Panc1 (cell line): ENCODE results near the gene SARDH. TPM values are rescaled to one million over a fixed set of nuclear protein-coding genes. Genes with fewer than 3 reads are reported as not detected.

Experiments used
- ATAC-seq: fragments of 200-7000 bp; cut with Tn5 transposase; 2 replicates; pipeline ENCODE4 v1.9.1; 2020; ENCODE audit warnings: mild to moderate bottlenecking, moderate library complexity
- BruUV-seq: library from RNA; stranded (reverse); fragments of 400-500 nt; replicated peaks from 2 replicates; lab custom pipeline; 2021; lab: Mats Ljungman, UMichigan
- CTCF ChIA-PET: fragments of 300-600 bp; sonication (Branson Sonifier 250); formaldehyde crosslinking; loops from one replicate; lab custom pipeline; 2022; ENCODE audit warnings: antibody characterized with exemption; lab: Charles Lee
- POLR2A ChIA-PET: fragments of 300-600 bp; sonication (Branson Sonifier 250); formaldehyde crosslinking; loops from one replicate; lab custom pipeline; 2022; ENCODE audit warnings: antibody characterized with exemption; lab: Charles Lee
- DNase-seq: peaks from one replicate; pipeline ENCODE4 v3.0.0-alpha.2; 2010; ENCODE audit warnings: low read depth, low spot score
- H3K27ac ChIP-seq: 2 replicates; pipeline ENCODE4 v1.5.1; 2011; ENCODE audit warnings: mild to moderate bottlenecking, low read length, inconsistent platforms
- H3K27me3 ChIP-seq: fragments of 200-500 bp; sonication (Bioruptor generic); 2 replicates; pipeline ENCODE4 v1.6.0; 2014; ENCODE audit warnings: low read length, inconsistent platforms; ENCODE audit not compliant: control insufficient read depth, insufficient read depth
- H3K36me3 ChIP-seq: fragments of 200-500 bp; sonication (Bioruptor generic); 2 replicates; pipeline ENCODE4 v1.5.1; 2014; ENCODE audit warnings: inconsistent platforms, mild to moderate bottlenecking, low read length, moderate library complexity; ENCODE audit not compliant: control insufficient read depth, insufficient read depth
- H3K4me1 ChIP-seq: 2 replicates; pipeline ENCODE4 v1.5.1; 2011; ENCODE audit warnings: inconsistent platforms, mild to moderate bottlenecking, low read length, moderate library complexity; ENCODE audit not compliant: control insufficient read depth, insufficient read depth
- H3K4me3 ChIP-seq, 2 experiments: 2 replicates each; pipeline ENCODE4 v1.5.1; 2011 to 2012; ENCODE audit warnings: low read depth in 2 of 2, low read length in 2 of 2, mild to moderate bottlenecking in 2 of 2, inconsistent platforms in 1 of 2, moderate library complexity in 1 of 2
- H3K9me3 ChIP-seq: fragments of 200-500 bp; sonication (Bioruptor generic); 2 replicates; pipeline ENCODE4 v1.5.1; 2014; ENCODE audit warnings: low read depth, mild to moderate bottlenecking, inconsistent platforms, low read length, moderate library complexity; ENCODE audit not compliant: control insufficient read depth, insufficient read depth
- POLR2AphosphoS5 ChIP-seq: IDR thresholded peaks from 2 replicates; pipeline ENCODE4 v1.6.1; 2012; ENCODE audit warnings: mild to moderate bottlenecking, low read depth, low read length, moderate library complexity
- REST ChIP-seq, 2 experiments: IDR thresholded peaks; 2 replicates each; pipeline ENCODE4 v1.6.1; 2011 to 2012; ENCODE audit warnings: low read depth in 2 of 2, control low read depth in 1 of 2, low read length in 1 of 2, mild to moderate bottlenecking in 1 of 2, moderate library complexity in 1 of 2; ENCODE audit not compliant: insufficient read depth in 1 of 2
- SIN3A ChIP-seq: IDR thresholded peaks from 2 replicates; pipeline ENCODE4 v1.6.1; 2012; ENCODE audit warnings: low read depth, mild to moderate bottlenecking, low read length, moderate library complexity, borderline replicate concordance; ENCODE audit not compliant: insufficient read depth
- TCF7L2 ChIP-seq: IDR thresholded peaks from 2 replicates; pipeline ENCODE4 v1.6.1; 2011; ENCODE audit warnings: mild to moderate bottlenecking, low read depth, low read length, inconsistent platforms
- in situ Hi-C: cut with HindIII; loops from 2 replicates; pipeline ENCODE4 v1.10.0; 2016; ENCODE audit warnings: low sequenced_read_pairs, low pct_unique_long_range_greater_than_20kb
- intact Hi-C: fragments of 100-400 bp; cut with micrococcal nuclease; formaldehyde crosslinking; loops from one replicate; pipeline ENCODE4 v1.10.0; 2022; ENCODE audit not compliant: unreplicated experiment
- total RNA-seq: library from RNA; stranded (reverse); gene quantifications from one replicate; pipeline ENCODE4 v1.2.1, GENCODE V29; 2021; ENCODE audit not compliant: unreplicated experiment
- TF ChIP-seq, protein P1 (sequence below): fragments of 450-650 bp; IDR thresholded peaks from 2 replicates; pipeline ENCODE4 v1.5.1; 2017; ENCODE audit warnings: mild to moderate bottlenecking

Gene SARDH
- total RNA-seq, 1 experiment from 2014 or later = 0.13 TPM

DNA sequence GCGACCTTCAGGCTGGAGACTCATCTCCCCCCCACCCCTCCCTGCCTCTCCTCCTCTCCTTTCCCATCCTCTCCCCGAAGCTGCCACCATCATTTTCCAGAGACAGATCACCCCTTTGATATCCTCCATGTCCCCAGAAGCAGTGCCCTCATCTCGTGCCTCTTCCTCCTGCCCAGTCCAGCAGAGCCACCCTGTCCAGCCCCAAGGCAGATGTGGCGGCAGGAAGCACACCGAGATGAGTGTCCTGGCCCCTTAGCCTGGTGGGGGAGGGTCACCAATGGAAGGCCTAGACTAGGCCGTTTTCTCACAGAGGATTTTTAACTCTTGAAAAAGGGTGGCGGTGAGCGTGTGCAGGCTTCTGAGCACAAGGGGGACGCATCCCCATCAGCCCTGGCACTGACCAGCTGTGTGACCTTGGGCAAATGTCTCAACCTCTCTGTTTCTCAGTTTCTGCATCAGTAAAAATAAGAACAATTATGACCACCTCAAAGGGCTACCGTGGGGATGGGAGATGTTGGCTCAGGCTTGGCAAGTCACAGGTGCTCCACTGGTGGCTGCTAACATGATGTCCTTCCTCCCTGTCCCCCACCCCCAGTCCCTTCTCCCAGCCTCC, 48.9 kb downstream of the SARDH start:
- BruUV-seq = no TSS peak
- Histone ChIP-seq H3K4me1 (no peaks in the 10 kb centered on the region), H3K27me3 (no peaks in the 10 kb centered on the region), H3K4me3 (no peak overlapping the region), H3K27ac (no peak overlapping the region), H3K9me3 (no peaks in the 10 kb centered on the region), H3K36me3 (no peaks in the 10 kb centered on the region)
- ChIA-PET POLR2A (no interaction called here), CTCF (no interaction called here)
- DNase-seq (no peak), ATAC-seq (no peak)
- in situ Hi-C loops = no loop called here
- intact Hi-C loops = no loop called here
- TF ChIP-seq POLR2AphosphoS5 (no peak), REST (IDR thresholded peaks at IDR 0.05; ENCODE audit: insufficient read depth in 1 of 2, low read depth in 2 of 2, low read length in 1 of 2) (no peak), TCF7L2 (no peak), SIN3A (no peak)
- TF ChIP-seq, protein P1, sequence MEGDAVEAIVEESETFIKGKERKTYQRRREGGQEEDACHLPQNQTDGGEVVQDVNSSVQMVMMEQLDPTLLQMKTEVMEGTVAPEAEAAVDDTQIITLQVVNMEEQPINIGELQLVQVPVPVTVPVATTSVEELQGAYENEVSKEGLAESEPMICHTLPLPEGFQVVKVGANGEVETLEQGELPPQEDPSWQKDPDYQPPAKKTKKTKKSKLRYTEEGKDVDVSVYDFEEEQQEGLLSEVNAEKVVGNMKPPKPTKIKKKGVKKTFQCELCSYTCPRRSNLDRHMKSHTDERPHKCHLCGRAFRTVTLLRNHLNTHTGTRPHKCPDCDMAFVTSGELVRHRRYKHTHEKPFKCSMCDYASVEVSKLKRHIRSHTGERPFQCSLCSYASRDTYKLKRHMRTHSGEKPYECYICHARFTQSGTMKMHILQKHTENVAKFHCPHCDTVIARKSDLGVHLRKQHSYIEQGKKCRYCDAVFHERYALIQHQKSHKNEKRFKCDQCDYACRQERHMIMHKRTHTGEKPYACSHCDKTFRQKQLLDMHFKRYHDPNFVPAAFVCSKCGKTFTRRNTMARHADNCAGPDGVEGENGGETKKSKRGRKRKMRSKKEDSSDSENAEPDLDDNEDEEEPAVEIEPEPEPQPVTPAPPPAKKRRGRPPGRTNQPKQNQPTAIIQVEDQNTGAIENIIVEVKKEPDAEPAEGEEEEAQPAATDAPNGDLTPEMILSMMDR = no peak

DNA sequence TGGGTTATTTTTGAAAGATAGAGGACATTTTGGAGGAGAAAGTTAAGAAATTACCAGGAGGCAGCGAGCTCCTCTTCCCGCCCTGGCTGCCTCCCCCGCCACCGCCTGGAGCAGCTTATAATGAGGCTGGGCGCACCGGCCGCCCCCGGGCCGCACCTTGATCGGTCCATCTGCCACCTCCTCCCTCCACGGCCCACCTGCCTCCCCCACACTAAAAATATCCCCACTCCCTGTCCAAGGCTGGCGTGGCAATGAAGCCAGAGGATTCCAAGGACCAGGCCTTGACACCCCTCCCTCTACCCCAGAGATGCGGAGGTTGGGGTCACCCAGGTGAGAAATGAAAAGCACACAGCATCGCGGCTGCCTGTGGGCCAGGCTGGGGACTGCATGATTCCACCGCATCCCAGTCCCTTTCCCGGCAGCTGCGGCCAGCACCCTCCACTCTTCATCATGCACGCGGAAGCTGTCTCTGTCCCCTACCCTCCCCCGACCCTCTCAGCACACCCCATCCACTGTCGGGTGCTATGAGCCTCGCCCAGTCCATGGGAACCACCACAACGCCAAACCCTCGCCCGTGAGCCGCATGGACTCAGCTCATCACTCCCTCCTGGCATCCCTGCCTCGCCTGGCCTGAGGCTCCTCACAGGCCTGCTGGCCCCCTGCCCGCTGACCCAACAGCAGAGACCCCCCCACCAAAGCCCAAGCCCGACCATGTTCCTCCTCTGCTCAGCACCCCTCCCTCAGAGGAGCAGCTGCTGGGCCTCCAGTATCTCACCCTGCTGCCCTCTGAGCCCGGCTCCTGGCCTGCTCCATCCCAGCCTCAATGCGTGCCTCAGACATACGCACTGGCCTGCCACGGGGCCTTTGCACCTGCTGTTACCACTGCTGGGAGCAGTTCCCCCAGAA, 50.0 kb downstream of the SARDH start:
- no peak overlapping the region for H3K27ac ChIP-seq
- DNase-seq (no peak), ATAC-seq (no peak)
- no peak overlapping the region for H3K4me3 ChIP-seq
- in situ Hi-C loops = no loop called here
- TF ChIP-seq POLR2AphosphoS5 (no peak), TCF7L2 (no peak), REST (IDR thresholded peaks at IDR 0.05; ENCODE audit: insufficient read depth in 1 of 2, low read depth in 2 of 2, low read length in 1 of 2) (no peak), SIN3A (no peak)
- TF ChIP-seq, protein P1 = no peak
- no peaks in the 10 kb centered on the region for H3K27me3 ChIP-seq
- ChIA-PET CTCF (no interaction called here), POLR2A (no interaction called here)
- intact Hi-C loops = no loop called here
- no TSS peak for BruUV-seq
- H3K36me3 ChIP-seq = no peaks in the 10 kb centered on the region
- H3K4me1 ChIP-seq = no peaks in the 10 kb centered on the region
- H3K9me3 ChIP-seq = no peaks in the 10 kb centered on the region
